GM18519 (cell line): Measurements from ENCODE around the gene CBFA2T2.
"Not testable (repeated sequence)": the region's sequence is repeated elsewhere in the genome, so short reads cannot be mapped to it uniquely, and the experiment has no call there.

Source experiments
- ATAC-seq: cut with Tn5 transposase; IDR thresholded peaks from one replicate; pipeline ENCODE4 v1.9.1; 2021; ENCODE audit warnings: mild to moderate bottlenecking, moderate library complexity; ENCODE audit not compliant: unreplicated experiment, low FRiP score

CBFA2T2 gene

GRCh38 chr20:33686984-33687366 lies 197.1 kb downstream of the CBFA2T2 start:
- no peak for ATAC-seq

DNA sequence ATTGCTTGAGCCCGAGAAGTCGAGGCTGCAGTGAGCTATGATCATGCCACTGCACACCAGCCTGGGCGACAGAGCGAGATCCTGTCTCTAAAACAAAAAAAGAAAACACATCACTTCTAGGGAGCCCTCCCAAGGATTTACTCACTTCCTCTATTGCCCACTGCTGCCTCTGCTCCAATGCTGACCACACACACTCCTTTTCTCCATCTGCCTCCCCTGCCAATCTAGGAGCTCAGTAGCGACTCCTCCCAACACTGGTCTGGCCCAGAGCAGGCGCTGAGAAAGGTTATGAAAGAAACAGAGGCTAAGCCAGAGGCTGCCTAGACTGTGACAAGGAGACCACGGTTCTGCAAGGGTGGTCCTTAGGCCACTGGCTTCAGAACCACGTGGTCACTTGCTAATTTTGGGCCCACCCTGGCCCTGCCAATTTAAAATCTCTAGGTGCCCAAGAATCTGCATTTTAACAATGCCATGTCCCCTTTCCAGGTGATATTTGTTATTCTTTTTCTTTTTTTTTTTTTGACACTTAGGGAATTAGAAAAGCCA lies 197.5 kb downstream of the CBFA2T2 start:
- ATAC-seq = no peak

DNA sequence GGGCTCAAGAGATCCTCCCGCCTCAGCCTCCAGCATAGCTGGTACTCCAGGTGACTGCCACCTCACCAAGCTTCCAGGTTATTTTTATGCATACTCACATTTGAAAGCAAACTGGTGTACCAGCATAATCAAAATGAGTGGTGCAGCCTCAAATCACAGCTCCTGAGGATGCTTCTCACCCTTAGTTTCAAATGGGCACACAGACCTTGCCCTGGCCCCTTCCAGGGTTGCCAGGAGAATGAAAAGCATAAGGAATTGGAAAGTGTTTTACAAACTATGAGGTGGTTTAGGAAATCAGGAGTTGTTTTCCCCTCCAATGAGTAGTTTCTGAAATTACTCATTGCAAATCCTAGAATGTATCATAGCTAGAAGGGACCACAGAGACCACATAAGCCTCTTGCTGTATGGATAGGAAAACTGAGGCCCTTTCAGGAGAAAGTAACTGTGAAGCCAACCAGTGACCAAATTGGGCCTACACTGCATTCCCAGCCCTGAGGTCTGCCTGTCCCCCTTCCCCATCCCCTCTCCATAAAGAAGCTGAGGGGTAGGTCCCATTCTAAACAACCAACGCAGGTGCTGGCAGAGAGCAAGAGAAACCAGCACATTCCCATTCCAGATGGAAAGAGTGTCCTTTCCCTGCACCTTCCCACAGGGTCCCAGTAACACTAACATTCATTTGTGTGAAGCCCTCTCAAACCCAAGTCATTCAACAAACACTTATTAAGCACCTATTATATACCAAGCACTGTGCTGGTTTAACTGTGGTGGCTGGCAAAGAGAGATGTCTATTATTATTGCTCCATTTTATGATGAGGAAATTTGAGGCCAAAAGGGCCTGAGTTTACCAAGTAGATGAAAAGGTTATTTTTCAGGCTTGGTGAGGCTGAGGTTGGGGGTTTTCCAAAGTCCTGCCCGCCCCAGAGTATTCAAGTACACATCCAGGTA lies 198.4 kb downstream of the CBFA2T2 start:
- no peak for ATAC-seq

- no peak for ATAC-seq
These were observed 199.1 kb downstream of the CBFA2T2 start for GRCh38 chr20:33688938-33689424.

GRCh38 chr20:33689493-33689892 lies 199.6 kb downstream of the CBFA2T2 start:
- ATAC-seq = no peak

- no peak for ATAC-seq
These were observed 200.1 kb downstream of the CBFA2T2 start for GRCh38 chr20:33689973-33690372.

- ATAC-seq = no peak
These were observed 203.4 kb downstream of the CBFA2T2 start for GRCh38 chr20:33693289-33693688.

DNA sequence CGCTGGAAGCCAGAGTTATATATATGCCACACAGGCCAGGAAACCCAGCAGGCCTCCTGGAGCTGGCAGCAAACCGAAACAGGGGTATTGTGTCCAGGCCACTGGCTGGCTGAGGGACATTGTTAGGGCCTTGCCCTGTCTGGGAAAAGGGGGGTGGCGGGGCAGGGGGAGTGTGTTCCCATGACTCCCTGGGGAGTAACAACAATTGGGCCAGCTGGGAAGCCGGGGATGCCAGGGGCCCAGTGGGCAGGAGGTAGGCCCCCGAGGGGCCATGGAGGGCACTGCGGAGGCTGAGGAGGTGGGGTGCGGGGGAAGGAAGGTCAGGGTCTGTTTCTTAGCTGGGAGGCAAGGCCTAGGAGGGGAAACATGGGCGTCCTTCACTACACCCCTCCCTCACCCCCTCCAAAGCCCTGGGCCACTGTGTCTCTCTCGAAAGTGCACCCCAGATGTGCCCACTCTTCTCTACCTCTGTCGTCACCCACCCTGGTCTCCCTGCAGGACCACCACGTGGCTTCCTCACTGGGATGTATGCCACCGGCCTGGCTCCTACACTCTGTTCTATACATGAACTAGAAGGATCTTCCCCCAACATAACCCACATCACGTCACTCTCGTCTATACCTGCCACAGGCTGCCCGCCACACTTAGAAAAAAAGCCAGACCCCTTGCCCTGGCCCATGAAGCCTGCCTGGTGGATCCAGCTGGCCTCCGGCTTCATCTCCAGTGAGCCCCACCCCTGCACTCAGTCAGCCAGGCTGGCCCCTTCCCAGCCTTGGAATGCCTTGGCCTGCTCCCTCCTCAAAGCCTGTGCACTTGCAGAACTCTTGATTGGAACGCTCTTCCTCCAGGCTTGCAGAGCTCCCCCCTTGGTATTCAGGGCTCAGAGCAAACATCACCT lies 204.1 kb downstream of the CBFA2T2 start:
- no peak for ATAC-seq

GRCh38 chr20:33694639-33695012 lies 204.7 kb downstream of the CBFA2T2 start:
- no peak for ATAC-seq

DNA sequence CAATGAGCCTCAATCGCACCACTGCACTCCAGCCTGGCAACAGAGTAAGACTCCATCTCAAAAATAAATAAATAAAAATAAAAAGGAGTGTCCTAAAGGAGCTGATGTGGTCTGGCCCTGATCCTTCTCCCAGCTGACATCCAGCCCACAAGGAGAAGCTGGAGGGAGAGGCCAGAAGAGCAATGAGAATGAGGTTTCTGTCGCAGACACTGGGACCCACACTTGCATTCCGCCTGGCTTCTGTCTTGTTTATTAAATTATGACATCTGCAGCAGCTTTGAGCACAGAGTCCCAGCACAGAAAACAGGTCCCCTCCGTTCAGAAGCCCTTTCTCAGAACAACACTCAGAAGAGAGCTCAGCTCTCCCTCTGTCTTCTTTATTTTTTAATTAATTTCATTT lies 206.6 kb downstream of the CBFA2T2 start:
- no peak for ATAC-seq

DNA sequence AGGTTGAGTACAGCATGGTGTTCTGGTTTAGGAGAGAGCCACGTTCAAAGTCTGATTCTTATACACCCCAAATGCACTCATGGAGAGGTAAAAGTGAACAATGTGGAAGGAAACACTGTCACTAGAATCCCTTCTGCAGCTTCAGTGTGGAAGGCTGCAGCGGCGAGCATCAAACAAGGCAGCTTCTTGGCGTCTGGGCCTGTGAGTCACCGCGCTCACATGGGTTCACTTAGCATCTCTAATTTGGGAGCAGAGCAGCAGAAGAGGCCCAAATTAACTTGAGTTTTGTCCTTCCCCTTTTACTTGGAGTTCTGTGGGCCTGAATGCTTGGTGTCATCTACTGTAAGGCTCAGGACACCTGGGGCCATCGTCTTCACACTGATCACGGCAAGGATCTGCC lies 207.2 kb downstream of the CBFA2T2 start:
- no peak for ATAC-seq

DNA sequence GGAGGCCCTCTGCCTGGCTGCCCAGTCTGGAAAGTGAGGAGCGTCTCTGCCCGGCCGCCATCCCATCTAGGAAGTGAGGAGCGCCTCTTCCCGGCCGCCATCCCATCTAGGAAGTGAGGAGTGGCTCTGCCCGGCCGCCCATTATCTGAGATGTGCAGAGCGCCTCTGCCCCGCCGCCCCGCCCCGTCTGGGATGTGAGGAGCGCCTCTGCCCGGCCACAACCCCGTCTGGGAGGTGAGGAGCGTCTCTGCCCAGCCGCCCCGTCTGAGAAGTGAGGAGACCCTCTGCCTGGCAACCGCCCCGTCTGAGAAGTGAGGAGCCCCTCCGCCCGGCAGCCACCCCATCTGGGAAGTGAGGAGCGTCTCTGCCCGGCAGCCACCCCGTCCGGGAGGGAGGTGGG lies 209.1 kb downstream of the CBFA2T2 start:
- not testable (repeated sequence) for ATAC-seq
